Kidney epithelial cell (primary cell): Measurements from ENCODE around the gene JAK2. TPM values are rescaled to one million over a fixed set of nuclear protein-coding genes. Genes with fewer than 3 reads are reported as not detected.
"Not testable (repeated sequence)": the region's sequence is repeated elsewhere in the genome, so short reads cannot be mapped to it uniquely, and the experiment has no call there.

Experiments used
- DNase-seq: peaks from one replicate; pipeline ENCODE4 v3.0.0-alpha.2; 2010; ENCODE audit warnings: low read depth
- H3K27me3 ChIP-seq: 2 replicates; pipeline ENCODE4 v1.6.0; 2011; ENCODE audit warnings: low read length; ENCODE audit not compliant: control insufficient read depth, insufficient read depth
- H3K36me3 ChIP-seq: 2 replicates; pipeline ENCODE4 v1.5.1; 2011; ENCODE audit warnings: low read length; ENCODE audit not compliant: control insufficient read depth, insufficient read depth
- H3K4me3 ChIP-seq: 2 replicates; pipeline ENCODE4 v1.5.1; 2011; ENCODE audit warnings: low read depth, mild to moderate bottlenecking, control low read depth, low read length
- total RNA-seq: library from RNA; depleted of rRNA; stranded (reverse); fragments of >200 nt; gene quantifications from 2 replicates; pipeline ENCODE4 v1.2.3, GENCODE V29; 2015
- TF ChIP-seq, protein P1 (sequence below): IDR thresholded peaks from 2 replicates; pipeline ENCODE4 v1.5.1; 2011; ENCODE audit warnings: mild to moderate bottlenecking, moderate library complexity, low read length, control low read depth, inconsistent platforms; ENCODE audit not compliant: insufficient read depth, poor library complexity, severe bottlenecking

The JAK2 gene
- total RNA-seq, result 7.1 and 9.1 TPM in 2 replicates

GRCh38 chr9:4984621-4985385 lies at the start of gene JAK2:
Gene JAK2 (plus strand): TSS chr9:4985272. CDS start chr9:5021988, 36,716 bp downstream.
- DNase-seq, result peak; percentile 66
- Histone ChIP-seq H3K27me3 (no peaks in the 10 kb centered on the region), H3K4me3 (peak within 1 kb of the TSS; percentile 72), H3K36me3 (no peaks in the 10 kb centered on the region)
- TF ChIP-seq, protein P1, sequence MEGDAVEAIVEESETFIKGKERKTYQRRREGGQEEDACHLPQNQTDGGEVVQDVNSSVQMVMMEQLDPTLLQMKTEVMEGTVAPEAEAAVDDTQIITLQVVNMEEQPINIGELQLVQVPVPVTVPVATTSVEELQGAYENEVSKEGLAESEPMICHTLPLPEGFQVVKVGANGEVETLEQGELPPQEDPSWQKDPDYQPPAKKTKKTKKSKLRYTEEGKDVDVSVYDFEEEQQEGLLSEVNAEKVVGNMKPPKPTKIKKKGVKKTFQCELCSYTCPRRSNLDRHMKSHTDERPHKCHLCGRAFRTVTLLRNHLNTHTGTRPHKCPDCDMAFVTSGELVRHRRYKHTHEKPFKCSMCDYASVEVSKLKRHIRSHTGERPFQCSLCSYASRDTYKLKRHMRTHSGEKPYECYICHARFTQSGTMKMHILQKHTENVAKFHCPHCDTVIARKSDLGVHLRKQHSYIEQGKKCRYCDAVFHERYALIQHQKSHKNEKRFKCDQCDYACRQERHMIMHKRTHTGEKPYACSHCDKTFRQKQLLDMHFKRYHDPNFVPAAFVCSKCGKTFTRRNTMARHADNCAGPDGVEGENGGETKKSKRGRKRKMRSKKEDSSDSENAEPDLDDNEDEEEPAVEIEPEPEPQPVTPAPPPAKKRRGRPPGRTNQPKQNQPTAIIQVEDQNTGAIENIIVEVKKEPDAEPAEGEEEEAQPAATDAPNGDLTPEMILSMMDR, result peak; percentile 42

DNA sequence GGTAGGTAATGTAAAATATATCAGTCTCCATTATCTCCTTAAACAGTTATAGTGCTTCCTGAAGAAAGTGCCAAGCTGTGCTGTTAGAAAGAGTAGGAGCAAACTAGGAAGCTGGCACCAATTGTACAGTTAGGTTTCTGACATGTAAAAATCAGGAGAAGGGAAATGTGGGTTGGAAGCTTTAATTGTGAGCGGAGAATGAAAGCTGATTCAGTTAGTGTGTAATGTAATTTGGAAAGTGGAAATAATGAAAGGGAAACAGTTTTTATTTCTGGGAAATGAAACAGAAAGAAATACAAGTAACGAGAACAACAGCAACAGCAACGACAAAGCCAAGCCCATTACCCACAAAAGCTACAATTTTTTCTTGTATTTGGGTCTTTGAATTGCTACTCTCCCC lies 48.8 kb upstream of the JAK2 start:
- H3K4me3 ChIP-seq, result no peak overlapping the region
- H3K27me3 ChIP-seq, result no peaks in the 10 kb centered on the region
- no peak for DNase-seq
- TF ChIP-seq, protein P1, result no peak
- H3K36me3 ChIP-seq, result no peaks in the 10 kb centered on the region

DNA sequence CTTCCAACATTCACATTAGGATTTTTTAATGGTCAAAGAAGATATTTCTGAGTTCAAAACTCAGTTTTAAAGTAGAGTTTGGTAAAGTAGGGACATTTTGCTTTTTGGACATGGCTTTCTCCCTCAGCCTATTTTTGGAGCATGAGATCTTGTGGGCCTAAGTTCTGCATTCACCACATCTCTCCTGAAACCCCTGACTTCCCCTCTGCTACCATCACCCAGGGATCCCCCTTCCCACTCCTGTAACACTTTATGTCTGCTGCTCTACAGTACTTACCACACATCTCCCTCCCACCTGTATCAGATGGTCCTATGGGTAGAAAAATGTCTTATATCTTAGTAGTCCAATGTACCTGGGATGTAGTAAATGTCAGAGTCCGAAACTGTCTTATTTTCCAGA lies 48.2 kb upstream of the JAK2 start:
- Histone ChIP-seq H3K27me3 (no peaks in the 10 kb centered on the region), H3K4me3 (no peak overlapping the region), H3K36me3 (no peaks in the 10 kb centered on the region)
- no peak for DNase-seq
- TF ChIP-seq, protein P1, result no peak

GRCh38 chr9:4937446-4937845 lies 47.6 kb upstream of the JAK2 start:
- TF ChIP-seq, protein P1, result no peak
- H3K4me3 ChIP-seq, result no peak overlapping the region
- H3K36me3 ChIP-seq, result no peaks in the 10 kb centered on the region
- DNase-seq, result no peak
- H3K27me3 ChIP-seq, result no peaks in the 10 kb centered on the region

- Histone ChIP-seq H3K36me3 (no peaks in the 10 kb centered on the region), H3K27me3 (no peaks in the 10 kb centered on the region), H3K4me3 (no peak overlapping the region)
- TF ChIP-seq, protein P1, result no peak
- no peak for DNase-seq
Observed at GRCh38 chr9:4938496-4938895, 46.6 kb upstream of the JAK2 start.

DNA sequence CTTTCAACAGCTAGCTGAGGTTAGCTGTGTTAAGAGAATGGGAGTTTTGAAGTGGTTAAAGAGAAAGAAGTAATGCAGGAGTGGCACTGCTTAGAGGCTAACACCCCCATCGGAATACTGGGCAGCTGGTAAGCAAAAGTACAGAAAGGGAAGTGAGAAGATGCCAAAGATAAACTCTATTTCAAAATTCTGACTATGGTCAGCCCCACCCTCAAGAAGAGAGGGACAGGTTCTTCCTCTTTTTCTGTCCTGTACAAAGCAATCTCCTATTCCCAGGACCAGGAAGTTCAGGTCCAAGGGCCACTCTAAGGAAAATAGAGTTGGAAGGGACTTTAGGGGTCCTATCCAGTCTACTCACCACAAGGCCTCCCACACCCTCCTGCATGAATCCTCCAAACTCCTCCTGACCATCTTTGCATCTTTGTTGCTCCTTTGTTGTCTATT lies 45.9 kb upstream of the JAK2 start:
- DNase-seq, result no peak
- TF ChIP-seq, protein P1, result no peak
- Histone ChIP-seq H3K4me3 (no peak overlapping the region), H3K27me3 (no peaks in the 10 kb centered on the region), H3K36me3 (no peaks in the 10 kb centered on the region)

GRCh38 chr9:4942042-4942691 lies 42.9 kb upstream of the JAK2 start:
- H3K27me3 ChIP-seq, H3K4me3 ChIP-seq, H3K36me3 ChIP-seq: not testable (repeated sequence)
- peak; percentile 25 for DNase-seq
